ENCODE data around the gene ZNF771.

The ZNF771 gene

DNA sequence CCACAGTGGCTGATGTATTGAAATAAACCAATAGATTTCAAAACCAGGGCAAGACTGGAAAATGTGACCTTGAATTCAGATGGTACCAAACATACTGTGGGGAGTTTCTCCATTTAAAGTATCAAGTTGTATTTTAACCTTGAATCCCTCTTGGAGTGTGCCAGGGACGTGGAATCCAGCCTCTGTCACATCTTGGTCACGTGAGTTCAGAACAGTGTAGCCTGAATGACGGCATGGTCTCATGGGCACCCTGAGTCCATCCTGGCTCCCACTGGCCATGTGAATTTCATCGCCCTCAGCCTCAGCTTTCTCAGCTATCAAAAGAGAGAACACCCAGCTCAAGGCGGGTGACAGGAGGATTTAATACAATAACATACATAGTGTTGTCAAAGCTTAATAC is 6.8 kb downstream of the ZNF771 start:
- Histone ChIP-seq H3K9me3 (ENCODE audit: control insufficient read depth, low read length) (no peaks in the 10 kb centered on the region), H3K4me2 (ENCODE audit: low read length, poor library complexity, severe bottlenecking) (no peak overlapping the region), H2AFZ (ENCODE audit: low read depth, low read length) (no peak overlapping the region), H3K14ac (ENCODE audit: low read length in 2 of 2) (no peak overlapping the region), H3K23ac (ENCODE audit: low read length in 2 of 2) (no peak overlapping the region), H2BK5ac (ENCODE audit: low read depth, low read length, poor library complexity, severe bottlenecking) (no peak overlapping the region), H4K91ac (ENCODE audit: low read length) (no peak overlapping the region), H2BK120ac (ENCODE audit: low read depth, low read length) (no peak overlapping the region), H3K27ac (ENCODE audit: low read length, poor library complexity, severe bottlenecking) (no peak overlapping the region), H3K4me1 (ENCODE audit: control insufficient read depth, insufficient read depth, low read depth, low read length) (peaks cover 25% of the 10 kb centered on the region), H3K9ac (ENCODE audit: low read length) (no peak overlapping the region), H2BK12ac (ENCODE audit: low read length in 2 of 2) (no peak overlapping the region), H2BK15ac (ENCODE audit: low read depth, poor library complexity, severe bottlenecking) (no peak overlapping the region), H3K36me3 (ENCODE audit: control insufficient read depth in 1 of 2, insufficient read depth in 2 of 2, low read depth in 1 of 2, low read length in 2 of 2) (peaks cover 30 to 46% of the 10 kb centered on the region in 2 experiments), H3K27me3 (ENCODE audit: control insufficient read depth in 1 of 2, insufficient read depth in 1 of 2, low read length in 2 of 2) (no peaks in the 10 kb centered on the region), H3K4ac (ENCODE audit: low read depth in 1 of 2, low read length in 2 of 2) (no peak overlapping the region), H3K18ac (ENCODE audit: low read depth in 1 of 2, low read length in 2 of 2) (no peak overlapping the region), H3K79me1 (replicated peaks; ENCODE audit: low read length, poor library complexity, severe bottlenecking) (peaks cover 28% of the 10 kb centered on the region), H3K4me3 (ENCODE audit: insufficient read depth in 1 of 2, low read depth in 1 of 2, low read length in 2 of 2) (no peak overlapping the region), H4K8ac (ENCODE audit: low read length) (no peak overlapping the region), H2AK5ac (ENCODE audit: low read length, severe bottlenecking) (no peak overlapping the region)
- 98% methylated on average over 3 of the region's 5 CpGs for WGBS
- DNase-seq = no peak

DNA sequence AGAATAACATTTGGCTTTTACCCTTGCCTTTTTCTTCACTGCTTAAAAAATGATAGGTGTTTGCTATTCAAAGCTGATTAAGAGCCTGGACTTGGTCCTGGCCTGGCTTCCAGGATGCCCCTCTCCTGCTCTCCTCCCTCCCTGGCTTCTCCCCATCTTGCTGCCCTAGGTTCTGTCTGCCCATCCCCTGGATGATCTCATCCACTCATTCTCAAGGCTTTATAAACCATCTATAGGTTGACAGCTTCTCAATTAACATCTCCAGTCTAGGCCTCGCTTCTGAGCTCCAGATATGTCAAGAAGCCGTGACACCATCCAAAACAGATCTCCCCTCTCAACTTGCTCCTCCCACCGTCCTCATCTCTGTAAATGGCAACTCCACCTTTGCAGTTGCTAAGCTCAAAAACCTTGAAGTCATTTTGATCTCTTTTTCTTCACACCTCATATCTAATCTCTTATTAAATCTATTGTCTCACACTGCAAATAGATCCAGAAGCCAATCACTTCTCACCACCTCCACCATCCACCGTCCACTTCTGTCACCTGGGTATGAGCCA is 8.7 kb downstream of the ZNF771 start:
- H3K4me3 ChIP-seq (ENCODE audit: insufficient read depth in 1 of 2, low read depth in 1 of 2, low read length in 2 of 2) = no peak overlapping the region
- H2BK12ac ChIP-seq (ENCODE audit: low read length in 2 of 2) = no peak overlapping the region
- no peak overlapping the region for H3K4me2 ChIP-seq (ENCODE audit: low read length, poor library complexity, severe bottlenecking)
- no peak for DNase-seq
- H2AK5ac ChIP-seq (ENCODE audit: low read length, severe bottlenecking) = no peak overlapping the region
- H3K23ac ChIP-seq (ENCODE audit: low read length in 2 of 2) = no peak overlapping the region
- peaks cover 20% of the 10 kb centered on the region for H3K4me1 ChIP-seq (ENCODE audit: control insufficient read depth, insufficient read depth, low read depth, low read length)
- H3K27ac ChIP-seq (ENCODE audit: low read length, poor library complexity, severe bottlenecking) = no peak overlapping the region
- H3K9me3 ChIP-seq (ENCODE audit: control insufficient read depth, low read length) = no peaks in the 10 kb centered on the region
- no peak overlapping the region for H2AFZ ChIP-seq (ENCODE audit: low read depth, low read length)
- H3K36me3 ChIP-seq (ENCODE audit: control insufficient read depth in 1 of 2, insufficient read depth in 2 of 2, low read depth in 1 of 2, low read length in 2 of 2) = peaks cover 27 to 45% of the 10 kb centered on the region in 2 experiments
- no peak overlapping the region for H3K4ac ChIP-seq (ENCODE audit: low read depth in 1 of 2, low read length in 2 of 2)
- WGBS = 95% methylated on average over 4 of the region's 4 CpGs
- H3K14ac ChIP-seq (ENCODE audit: low read length in 2 of 2) = no peak overlapping the region
- no peaks in the 10 kb centered on the region for H3K27me3 ChIP-seq (ENCODE audit: control insufficient read depth in 1 of 2, insufficient read depth in 1 of 2, low read length in 2 of 2)
- H2BK15ac ChIP-seq (ENCODE audit: low read depth, poor library complexity, severe bottlenecking) = no peak overlapping the region
- H4K91ac ChIP-seq (ENCODE audit: low read length) = no peak overlapping the region
- H2BK120ac ChIP-seq (ENCODE audit: low read depth, low read length) = no peak overlapping the region
- no peak overlapping the region for H2BK5ac ChIP-seq (ENCODE audit: low read depth, low read length, poor library complexity, severe bottlenecking)
- no peak overlapping the region for H4K8ac ChIP-seq (ENCODE audit: low read length)
- peak overlapping the region; percentile 22 for H3K9ac ChIP-seq (ENCODE audit: low read length)
- H3K18ac ChIP-seq (ENCODE audit: low read depth in 1 of 2, low read length in 2 of 2) = no peak overlapping the region
- H3K79me1 ChIP-seq (replicated peaks; ENCODE audit: low read length, poor library complexity, severe bottlenecking) = peaks cover 25% of the 10 kb centered on the region

- Histone ChIP-seq H3K36me3 (ENCODE audit: control insufficient read depth in 1 of 2, insufficient read depth in 2 of 2, low read depth in 1 of 2, low read length in 2 of 2) (peaks cover 21 to 42% of the 10 kb centered on the region in 2 experiments), H3K14ac (ENCODE audit: low read length in 2 of 2) (no peak overlapping the region), H3K23ac (ENCODE audit: low read length in 2 of 2) (no peak overlapping the region), H2BK5ac (ENCODE audit: low read depth, low read length, poor library complexity, severe bottlenecking) (no peak overlapping the region), H2BK15ac (ENCODE audit: low read depth, poor library complexity, severe bottlenecking) (peak overlapping the region; percentile 63), H3K4me2 (ENCODE audit: low read length, poor library complexity, severe bottlenecking) (peak overlapping the region; percentile 74), H2AK5ac (ENCODE audit: low read length, severe bottlenecking) (no peak overlapping the region), H3K79me1 (replicated peaks; ENCODE audit: low read length, poor library complexity, severe bottlenecking) (peaks cover 18% of the 10 kb centered on the region), H2BK12ac (ENCODE audit: low read length in 2 of 2) (no peak overlapping the region), H3K4me3 (ENCODE audit: insufficient read depth in 1 of 2, low read depth in 1 of 2, low read length in 2 of 2) (peak overlapping the region; percentile 60 to 74), H3K18ac (ENCODE audit: low read depth in 1 of 2, low read length in 2 of 2) (peak overlapping the region in 1 of 2 experiments; percentile 71), H3K9me3 (ENCODE audit: control insufficient read depth, low read length) (no peaks in the 10 kb centered on the region), H3K27ac (ENCODE audit: low read length, poor library complexity, severe bottlenecking) (no peak overlapping the region), H3K27me3 (ENCODE audit: control insufficient read depth in 1 of 2, insufficient read depth in 1 of 2, low read length in 2 of 2) (no peaks in the 10 kb centered on the region), H2BK120ac (ENCODE audit: low read depth, low read length) (no peak overlapping the region), H4K91ac (ENCODE audit: low read length) (peak overlapping the region; percentile 72), H4K8ac (ENCODE audit: low read length) (peak overlapping the region; percentile 42), H3K4ac (ENCODE audit: low read depth in 1 of 2, low read length in 2 of 2) (no peak overlapping the region), H2AFZ (ENCODE audit: low read depth, low read length) (peak overlapping the region; percentile 46), H3K9ac (ENCODE audit: low read length) (peak overlapping the region; percentile 70), H3K4me1 (ENCODE audit: control insufficient read depth, insufficient read depth, low read depth, low read length) (peaks cover 19% of the 10 kb centered on the region)
- WGBS = 81% methylated on average over 18 of the region's 18 CpGs
- no peak for DNase-seq
These were observed 9.5 kb downstream of the ZNF771 start for GRCh38 chr16:30416624-30417528.
